HCT116 (cell line): ENCODE measurements around the gene CTTNBP2NL. TPM values are rescaled to one million over a fixed set of nuclear protein-coding genes. Genes with fewer than 3 reads are reported as not detected.
"Not testable (repeated sequence)": the region's sequence is repeated elsewhere in the genome, so short reads cannot be mapped to it uniquely, and the experiment has no call there.

Experiments used
- ATAC-seq: fragments of 200-7000 bp; cut with Tn5 transposase; 2 replicates; pipeline ENCODE4 v1.9.1; 2020; ENCODE audit warnings: mild to moderate bottlenecking, moderate library complexity
- BruUV-seq: library from RNA; stranded (reverse); fragments of 400-500 nt; replicated peaks from 2 replicates; lab custom pipeline; 2021; lab: Mats Ljungman, UMichigan
- CTCF ChIA-PET: fragments of 300-600 bp; sonication (Branson Sonifier 250); formaldehyde crosslinking; loops from one replicate; lab custom pipeline; 2021; ENCODE audit warnings: antibody characterized with exemption; lab: Charles Lee
- POLR2A ChIA-PET: fragments of 300-600, 350-600 bp; sonication (Branson Sonifier 250); formaldehyde crosslinking; loops from one replicate; lab custom pipeline; 2021; ENCODE audit warnings: antibody characterized with exemption; lab: Charles Lee
- RAD21 ChIA-PET, 2 experiments: fragments of 300-600 bp; sonication (Branson Sonifier 250); formaldehyde crosslinking; loops; one replicate each; lab custom pipeline; 2023; ENCODE audit warnings: low total read pairs in 2 of 2; ENCODE audit not compliant: uncharacterized antibody in 2 of 2, unreplicated experiment in 2 of 2, low non-redundant PET in 1 of 2; lab: Charles Lee
- DNase-seq: peaks from one replicate; pipeline ENCODE4 v3.0.0-alpha.2; 2010; ENCODE audit warnings: low read depth, low spot score
- H2AFZ ChIP-seq: fragments of 200-600 bp; shearing (Covaris generic), sonication (generic); 2 replicates; pipeline ENCODE4 v1.6.1; 2017; ENCODE audit warnings: low read depth, mixed run types, mixed read lengths, antibody characterized with exemption, low read length; ENCODE audit not compliant: poor library complexity, severe bottlenecking
- H3K27ac ChIP-seq: 2 replicates; pipeline ENCODE4 v1.5.1; 2012; ENCODE audit warnings: low read depth, low read length
- H3K27me3 ChIP-seq: fragments of 200-600 bp; sonication (generic); 2 replicates; pipeline ENCODE4 v1.6.1; 2016; ENCODE audit warnings: mixed run types, low read length, mixed read lengths; ENCODE audit not compliant: insufficient read depth
- H3K36me3 ChIP-seq, 2 experiments: fragments of 200-500 bp in 1 of 2; fragments of 200-600 bp in 1 of 2; sonication (Bioruptor generic) in 1 of 2; sonication (generic) in 1 of 2; 2 replicates each; pipeline versions ENCODE4 v1.5.1 to v1.6.1; 2014 to 2016; ENCODE audit warnings: low read length in 2 of 2, inconsistent platforms in 1 of 2, mixed read lengths in 1 of 2, mixed run types in 1 of 2; ENCODE audit not compliant: insufficient read depth in 2 of 2, control insufficient read depth in 1 of 2
- H3K4me1 ChIP-seq, 2 experiments: fragments of 200-600 bp in 1 of 2; sonication (generic) in 1 of 2; 2 replicates each; pipeline versions ENCODE4 v1.5.1 to v1.6.1; 2012 to 2017; ENCODE audit warnings: low read length in 2 of 2, inconsistent platforms in 1 of 2, mild to moderate bottlenecking in 1 of 2, mixed read lengths in 1 of 2, mixed run types in 1 of 2, moderate library complexity in 1 of 2; ENCODE audit not compliant: insufficient read depth in 2 of 2, control insufficient read depth in 1 of 2
- H3K4me2 ChIP-seq: fragments of 200-600 bp; sonication (generic); 2 replicates; pipeline ENCODE4 v1.6.1; 2017; ENCODE audit warnings: mixed run types, low read length, mixed read lengths
- H3K4me3 ChIP-seq, 2 experiments: fragments of 200-600 bp in 1 of 2; sonication (generic) in 1 of 2; replicated peaks in 1 of 2; 2 replicates each; pipeline ENCODE4 v1.5.1; 2011 to 2016; ENCODE audit warnings: low read length in 2 of 2, control low read depth in 1 of 2, low read depth in 1 of 2, mild to moderate bottlenecking in 1 of 2, mixed read lengths in 1 of 2, mixed run types in 1 of 2
- H3K79me2 ChIP-seq: fragments of 200-600 bp; sonication (generic); 2 replicates; pipeline ENCODE4 v1.6.1; 2017; ENCODE audit warnings: mild to moderate bottlenecking, mixed run types, low read length, moderate library complexity, mixed read lengths; ENCODE audit not compliant: insufficient read depth
- H3K9ac ChIP-seq: fragments of 200-600 bp; sonication (generic); 2 replicates; pipeline ENCODE4 v1.6.1; 2016; ENCODE audit warnings: low read length, mixed read lengths
- H3K9me2 ChIP-seq: fragments of 200-600 bp; sonication (generic), shearing (Covaris generic); 2 replicates; pipeline ENCODE4 v1.6.1; 2017; ENCODE audit warnings: mixed run types, mild to moderate bottlenecking, moderate library complexity; ENCODE audit not compliant: insufficient read depth
- H3K9me3 ChIP-seq, 2 experiments: fragments of 200-500 bp in 1 of 2; fragments of 200-600 bp in 1 of 2; sonication (Bioruptor generic) in 1 of 2; sonication (generic) in 1 of 2; 2 replicates each; pipeline ENCODE4 v1.6.1; 2014 to 2017; ENCODE audit warnings: low read length in 2 of 2, mixed read lengths in 2 of 2, inconsistent platforms in 1 of 2, low read depth in 1 of 2, mild to moderate bottlenecking in 1 of 2, mixed run types in 1 of 2, moderate library complexity in 1 of 2; ENCODE audit not compliant: control insufficient read depth in 1 of 2, insufficient read depth in 1 of 2
- H4K20me1 ChIP-seq: fragments of 200-600 bp; sonication (generic), shearing (Covaris generic); 2 replicates; pipeline ENCODE4 v1.6.1; 2017; ENCODE audit warnings: mixed run types, mild to moderate bottlenecking, moderate library complexity; ENCODE audit not compliant: insufficient read depth
- ATF3 ChIP-seq: IDR thresholded peaks from 2 replicates; pipeline ENCODE4 v1.6.1; 2012
- EZH2phosphoT487 ChIP-seq: fragments of 200-600 bp; IDR thresholded peaks from 2 replicates; pipeline ENCODE4 v1.6.1; 2018; ENCODE audit warnings: antibody characterized with exemption, borderline replicate concordance
- JUND ChIP-seq: IDR thresholded peaks from 2 replicates; pipeline ENCODE4 v1.6.1; 2012
- POLR2A ChIP-seq: IDR thresholded peaks from 2 replicates; pipeline ENCODE4 v1.7.0; 2011; ENCODE audit warnings: borderline replicate concordance; ENCODE audit not compliant: insufficient read depth, insufficient read length; ENCODE audit errors: extremely low read depth
- SRF ChIP-seq: IDR thresholded peaks from 2 replicates; pipeline ENCODE4 v1.6.1; 2012; ENCODE audit warnings: low read depth
- TCF7L2 ChIP-seq: IDR thresholded peaks from 2 replicates; pipeline ENCODE4 v1.7.0; 2011; ENCODE audit warnings: borderline replicate concordance, inconsistent platforms; ENCODE audit not compliant: insufficient read depth, insufficient read length; ENCODE audit errors: extremely low read depth
- YY1 ChIP-seq: IDR thresholded peaks from 2 replicates; pipeline ENCODE4 v1.6.1; 2011; ENCODE audit warnings: low read length, low read depth, moderate library complexity, mild to moderate bottlenecking; ENCODE audit not compliant: insufficient replicate concordance; ENCODE audit errors: extremely low read depth
- ZFX ChIP-seq: fragments of 450-650 bp; IDR thresholded peaks from 2 replicates; pipeline ENCODE4 v1.6.1; 2017
- intact Hi-C: fragments of 100-400 bp; cut with micrococcal nuclease; formaldehyde crosslinking; loops from 2 replicates; pipeline ENCODE4 v1.10.0; 2022
- total RNA-seq: library from RNA; stranded (reverse); gene quantifications from one replicate; pipeline ENCODE4 v1.2.1, GENCODE V29; 2021; ENCODE audit not compliant: unreplicated experiment
- TF ChIP-seq, protein P1 (sequence below): IDR thresholded peaks from 2 replicates; pipeline ENCODE4 v1.6.1; 2011; ENCODE audit warnings: mild to moderate bottlenecking, low read length, moderate library complexity; ENCODE audit not compliant: insufficient replicate concordance; ENCODE audit errors: extremely low read depth

Gene CTTNBP2NL
- total RNA-seq, 1 experiment from 2014 or later: 18.0 TPM

DNA sequence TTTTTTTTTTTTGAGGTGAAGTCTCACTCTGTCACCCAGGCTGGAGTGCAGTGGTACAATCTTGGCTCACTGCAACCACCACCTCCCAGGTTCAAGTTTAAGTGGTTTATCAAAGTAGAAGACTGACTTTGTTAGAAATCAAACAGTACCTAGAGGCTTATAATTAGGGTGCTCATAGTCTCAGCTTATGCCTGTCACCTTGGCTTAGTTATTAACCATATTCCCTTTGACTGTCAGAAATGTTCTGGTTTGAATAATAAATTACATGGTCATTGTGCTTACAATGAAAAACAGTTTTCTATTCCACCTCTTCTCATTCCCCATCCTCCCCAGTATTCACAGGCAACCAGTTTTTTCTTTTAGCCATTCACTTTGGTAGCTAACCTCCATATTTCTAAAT is 54.8 kb downstream of the CTTNBP2NL start:
- BruUV-seq: no TSS peak
- DNase-seq (no peak), ATAC-seq (no peak)
- Histone ChIP-seq H3K9me2 (no peaks in the 10 kb centered on the region), H4K20me1 (no peaks in the 10 kb centered on the region; the same call in 1 of the 2 replicates), H3K4me1 (peaks cover 4 to 9% of the 10 kb centered on the region in 2 experiments), H2AFZ (no peak overlapping the region), H3K9ac (no peak overlapping the region), H3K36me3 (peaks cover 0 to 3% of the 10 kb centered on the region in 2 experiments; a peak in 1 of 4 replicates), H3K27me3 (no peaks in the 10 kb centered on the region), H3K79me2 (no peaks in the 10 kb centered on the region), H3K4me3 (no peak overlapping the region), H3K27ac (no peak overlapping the region), H3K4me2 (no peak overlapping the region), H3K9me3 (no peaks in the 10 kb centered on the region)
- RAD21 ChIA-PET: interaction anchor here in 1 of 2 experiments (0.7 kb wide), 1 partner anchor 93 kb away, joined by 3 read pairs; no protein-coding TSS in a partner anchor
- CTCF ChIA-PET: no interaction called here
- TF ChIP-seq ZFX (no peak), TCF7L2 (no peak), JUND (no peak), YY1 (no peak), EZH2phosphoT487 (no peak), ATF3 (no peak), SRF (no peak), POLR2A (no peak)
- TF ChIP-seq, protein P1, sequence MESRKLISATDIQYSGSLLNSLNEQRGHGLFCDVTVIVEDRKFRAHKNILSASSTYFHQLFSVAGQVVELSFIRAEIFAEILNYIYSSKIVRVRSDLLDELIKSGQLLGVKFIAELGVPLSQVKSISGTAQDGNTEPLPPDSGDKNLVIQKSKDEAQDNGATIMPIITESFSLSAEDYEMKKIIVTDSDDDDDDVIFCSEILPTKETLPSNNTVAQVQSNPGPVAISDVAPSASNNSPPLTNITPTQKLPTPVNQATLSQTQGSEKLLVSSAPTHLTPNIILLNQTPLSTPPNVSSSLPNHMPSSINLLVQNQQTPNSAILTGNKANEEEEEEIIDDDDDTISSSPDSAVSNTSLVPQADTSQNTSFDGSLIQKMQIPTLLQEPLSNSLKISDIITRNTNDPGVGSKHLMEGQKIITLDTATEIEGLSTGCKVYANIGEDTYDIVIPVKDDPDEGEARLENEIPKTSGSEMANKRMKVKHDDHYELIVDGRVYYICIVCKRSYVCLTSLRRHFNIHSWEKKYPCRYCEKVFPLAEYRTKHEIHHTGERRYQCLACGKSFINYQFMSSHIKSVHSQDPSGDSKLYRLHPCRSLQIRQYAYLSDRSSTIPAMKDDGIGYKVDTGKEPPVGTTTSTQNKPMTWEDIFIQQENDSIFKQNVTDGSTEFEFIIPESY: no peak
- POLR2A ChIA-PET: no interaction called here
- intact Hi-C loops: no loop called here

DNA sequence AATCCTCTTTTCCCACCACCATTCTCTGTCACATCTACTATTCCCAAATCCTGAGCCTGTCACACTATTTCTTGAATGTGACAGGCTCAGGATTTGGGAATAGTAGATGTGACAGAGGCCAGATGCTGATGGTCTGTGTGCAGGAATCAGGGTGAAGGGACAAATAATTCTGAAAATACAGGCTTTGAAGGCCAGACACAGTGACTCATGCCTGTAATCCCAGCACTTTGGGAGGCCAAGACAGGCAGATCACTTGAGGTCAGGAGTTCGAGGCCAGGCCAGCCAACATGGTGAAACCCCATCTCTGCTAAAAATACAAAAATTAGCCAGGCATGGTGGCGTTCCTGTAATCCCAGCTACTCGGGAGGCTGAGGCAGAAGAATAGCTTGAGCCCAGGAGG is 55.3 kb downstream of the CTTNBP2NL start:
- RAD21 ChIA-PET: interaction anchor here in 1 of 2 experiments (0.7 kb wide), 1 partner anchor 93 kb away, joined by 3 read pairs; no protein-coding TSS in a partner anchor
- H3K9me3 ChIP-seq, H3K79me2 ChIP-seq, H3K9me2 ChIP-seq, intact Hi-C loops, CTCF ChIA-PET, H4K20me1 ChIP-seq, DNase-seq, POLR2A ChIA-PET, H3K4me3 ChIP-seq, ATAC-seq, H2AFZ ChIP-seq, H3K9ac ChIP-seq, H3K27ac ChIP-seq, H3K27me3 ChIP-seq, H3K36me3 ChIP-seq, H3K4me1 ChIP-seq, BruUV-seq: not testable (repeated sequence)
- H3K4me2 ChIP-seq: peak overlapping the region; percentile 31; the same call in 1 of the 2 replicates
